GM13977 (cell line): ENCODE results near the gene PPP1R14B.
A peak's percentile ranks its signal among the peaks of the same experiment; 100 is the strongest.

ENCODE experiments used
- DNase-seq: peaks from one replicate; pipeline ENCODE4 v3.0.0; 2012; ENCODE audit warnings: low spot score
- in situ Hi-C: fragments of 300-500 bp; cut with MboI; formaldehyde crosslinking; loops from one replicate; pipeline ENCODE4 v1.12.0; 2022; ENCODE audit warnings: low sequenced_read_pairs, low pct_unique_long_range_greater_than_20kb, mixed read lengths, inconsistent platforms; ENCODE audit not compliant: unreplicated experiment
- TF ChIP-seq, protein P1 (sequence below): IDR thresholded peaks from 2 replicates; pipeline ENCODE4 v1.5.1; 2012; ENCODE audit warnings: mild to moderate bottlenecking, control low read depth; ENCODE audit not compliant: insufficient read depth; ENCODE audit errors: extremely low read depth, missing control alignments

Gene PPP1R14B

DNA sequence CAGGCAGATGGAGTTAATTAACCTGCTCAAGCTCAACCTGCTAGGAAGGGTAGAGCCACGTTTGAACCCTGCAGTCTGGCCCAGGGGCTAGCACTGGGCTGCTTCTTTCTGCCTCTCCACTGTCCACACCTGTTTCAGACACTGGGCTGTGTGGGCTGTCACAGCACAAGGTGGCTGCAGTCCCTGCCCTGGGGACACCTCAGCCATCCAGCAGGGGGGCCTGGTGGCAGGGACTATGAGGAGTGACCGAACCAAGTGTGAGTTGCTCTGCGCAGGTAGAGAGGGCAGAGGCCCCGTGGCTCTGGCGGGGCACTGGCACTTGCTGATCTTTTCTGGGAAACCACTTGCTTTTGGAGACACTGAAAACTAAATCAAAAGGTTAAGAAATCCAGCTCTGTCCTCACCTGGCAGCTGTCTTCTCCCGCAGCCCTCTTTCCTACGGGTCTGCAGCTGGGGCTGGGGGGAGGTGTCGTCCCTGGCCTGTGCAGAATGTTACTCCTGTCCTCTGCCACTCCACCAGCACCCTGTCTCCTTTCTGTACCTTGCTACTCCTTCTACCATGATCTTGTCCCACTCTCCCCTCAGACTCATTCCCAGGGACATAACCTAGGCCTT lies 31.9 kb upstream of the PPP1R14B start:
- in situ Hi-C loops: no loop called here
- TF ChIP-seq, protein P1, sequence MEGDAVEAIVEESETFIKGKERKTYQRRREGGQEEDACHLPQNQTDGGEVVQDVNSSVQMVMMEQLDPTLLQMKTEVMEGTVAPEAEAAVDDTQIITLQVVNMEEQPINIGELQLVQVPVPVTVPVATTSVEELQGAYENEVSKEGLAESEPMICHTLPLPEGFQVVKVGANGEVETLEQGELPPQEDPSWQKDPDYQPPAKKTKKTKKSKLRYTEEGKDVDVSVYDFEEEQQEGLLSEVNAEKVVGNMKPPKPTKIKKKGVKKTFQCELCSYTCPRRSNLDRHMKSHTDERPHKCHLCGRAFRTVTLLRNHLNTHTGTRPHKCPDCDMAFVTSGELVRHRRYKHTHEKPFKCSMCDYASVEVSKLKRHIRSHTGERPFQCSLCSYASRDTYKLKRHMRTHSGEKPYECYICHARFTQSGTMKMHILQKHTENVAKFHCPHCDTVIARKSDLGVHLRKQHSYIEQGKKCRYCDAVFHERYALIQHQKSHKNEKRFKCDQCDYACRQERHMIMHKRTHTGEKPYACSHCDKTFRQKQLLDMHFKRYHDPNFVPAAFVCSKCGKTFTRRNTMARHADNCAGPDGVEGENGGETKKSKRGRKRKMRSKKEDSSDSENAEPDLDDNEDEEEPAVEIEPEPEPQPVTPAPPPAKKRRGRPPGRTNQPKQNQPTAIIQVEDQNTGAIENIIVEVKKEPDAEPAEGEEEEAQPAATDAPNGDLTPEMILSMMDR: no peak
- DNase-seq: no peak

DNA sequence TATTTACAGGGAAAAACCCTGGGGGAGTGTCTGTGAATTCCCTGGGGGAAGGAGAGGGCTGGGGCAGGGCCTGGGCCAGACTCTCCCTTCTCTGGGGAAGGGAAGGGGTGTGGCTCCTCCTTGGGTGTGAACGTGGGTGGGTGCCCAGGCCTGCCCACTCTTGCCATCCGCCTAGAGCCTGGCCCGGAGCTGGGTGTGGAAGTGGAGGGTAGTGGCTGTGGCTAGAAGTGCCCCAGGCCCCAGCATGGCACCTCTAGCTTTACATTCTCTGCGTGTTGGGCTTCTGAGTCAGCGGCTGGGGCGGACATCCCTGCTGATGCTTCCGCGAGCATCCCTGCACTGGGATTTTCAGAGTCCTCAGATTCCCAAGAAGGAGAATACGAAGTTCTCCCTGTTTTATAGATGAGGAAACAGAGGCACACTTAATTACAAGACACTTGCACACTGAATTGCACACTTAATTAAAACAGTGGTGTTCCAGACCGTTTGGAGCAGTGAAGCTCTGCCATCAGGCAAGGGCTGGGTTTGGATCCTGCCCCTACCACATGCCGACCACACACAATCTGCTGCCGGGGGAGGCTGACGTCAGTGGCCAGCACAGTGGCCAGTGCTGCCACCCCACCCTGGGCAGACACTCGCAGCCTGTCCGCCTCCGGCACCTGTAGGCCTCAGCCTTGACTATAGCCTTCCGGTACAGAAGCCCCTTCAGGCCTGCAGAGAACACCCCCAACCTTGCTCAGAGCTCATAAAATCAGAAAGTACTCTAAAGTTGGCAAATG lies 30.1 kb upstream of the PPP1R14B start:
- no peak for DNase-seq
- in situ Hi-C loops: no loop called here
- TF ChIP-seq, protein P1: no peak

DNA sequence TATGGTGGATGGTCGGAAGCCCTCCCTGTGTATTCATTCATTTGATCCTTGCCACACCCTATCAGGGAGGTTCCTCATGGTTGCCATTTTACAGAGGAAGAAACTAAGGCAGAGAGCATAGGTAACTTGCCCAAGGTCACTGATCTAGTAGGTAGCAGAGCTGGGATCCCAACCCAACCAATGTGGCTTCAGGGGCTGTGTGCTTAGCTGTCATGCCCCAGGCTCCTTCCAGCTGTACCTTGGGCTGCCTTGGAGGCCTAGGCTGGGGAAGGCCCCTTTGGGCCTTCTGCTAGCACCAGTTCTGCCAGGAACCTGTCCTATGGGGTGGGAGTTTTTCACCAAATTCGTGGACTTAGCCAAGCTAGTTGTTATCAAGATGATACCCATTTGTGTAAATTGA lies 29.1 kb upstream of the PPP1R14B start:
- TF ChIP-seq, protein P1: no peak
- in situ Hi-C loops: no loop called here
- DNase-seq: no peak

DNA sequence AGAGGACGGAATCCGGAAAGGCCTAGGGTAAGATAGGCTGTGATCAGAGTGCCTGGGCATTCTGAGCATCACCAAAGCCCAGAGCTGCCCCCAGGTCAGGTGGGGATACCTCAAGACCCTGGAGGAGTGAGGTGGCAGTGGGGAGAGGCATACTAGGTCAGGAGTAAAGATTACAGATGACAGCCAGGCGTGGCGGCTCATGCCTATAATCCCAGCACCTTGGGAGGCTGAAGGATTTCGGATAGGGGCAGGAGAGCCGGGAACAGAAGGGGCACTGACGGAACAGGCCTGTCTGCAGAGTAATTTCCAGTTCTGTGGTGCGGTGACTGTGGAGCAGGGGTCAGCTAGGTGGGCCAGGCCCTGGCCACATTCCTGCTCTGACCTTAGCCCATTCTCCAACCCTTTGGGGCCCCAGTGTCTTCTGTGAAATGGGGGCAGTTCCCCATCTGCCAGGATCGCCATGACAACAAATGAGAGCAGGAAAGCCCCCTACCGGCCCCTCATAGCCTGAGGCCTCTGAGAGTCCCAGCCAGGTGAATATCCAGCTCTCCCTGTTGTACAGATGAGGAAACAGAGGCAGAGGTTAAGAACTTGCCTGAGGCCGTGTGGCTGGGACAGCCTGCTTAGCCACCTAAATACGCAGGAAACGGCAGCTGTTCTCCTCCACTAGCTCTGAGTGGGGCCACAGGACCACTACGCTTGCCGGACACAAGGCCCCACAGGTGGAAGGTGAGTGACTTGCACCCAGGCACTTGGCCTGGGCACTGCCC lies 28.5 kb upstream of the PPP1R14B start:
- DNase-seq: no peak
- TF ChIP-seq, protein P1: no peak
- in situ Hi-C loops: no loop called here

DNA sequence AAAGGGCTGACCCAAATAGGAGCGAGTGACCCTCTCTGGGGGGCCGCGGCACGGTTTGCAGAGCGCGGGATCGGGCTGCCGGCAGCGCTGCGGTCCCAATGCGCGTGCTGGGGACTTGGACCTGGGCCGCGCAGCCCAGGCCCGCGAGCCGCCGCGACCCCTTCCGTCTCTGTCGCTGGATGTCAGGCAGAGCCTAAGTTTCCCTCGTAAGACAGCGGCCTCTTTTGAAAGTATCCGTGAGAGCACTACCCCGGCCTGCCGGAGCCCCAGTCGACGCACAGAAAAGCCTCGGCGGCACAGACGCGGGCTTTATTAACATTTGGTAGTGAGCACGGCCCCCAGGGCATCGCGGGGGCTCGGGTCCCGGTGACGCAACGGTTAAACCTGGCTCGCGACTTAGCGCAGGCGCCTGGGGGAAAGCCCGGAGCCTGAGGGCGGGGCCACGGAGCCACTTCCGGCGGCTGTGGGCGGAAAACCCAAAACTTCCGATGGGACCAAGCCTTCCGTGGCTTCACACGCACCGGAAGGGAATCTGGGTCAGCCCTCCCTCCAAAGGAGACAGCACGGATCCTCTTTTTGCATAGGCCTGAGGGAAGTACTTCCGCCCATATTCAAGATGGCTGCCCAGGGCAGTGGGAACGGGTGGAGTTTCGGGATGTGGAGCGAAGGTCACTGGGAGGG lies 22.9 kb upstream of the PPP1R14B start:
- peak; percentile 91 for DNase-seq
- in situ Hi-C loops: no loop called here
- TF ChIP-seq, protein P1: peak; percentile 10

DNA sequence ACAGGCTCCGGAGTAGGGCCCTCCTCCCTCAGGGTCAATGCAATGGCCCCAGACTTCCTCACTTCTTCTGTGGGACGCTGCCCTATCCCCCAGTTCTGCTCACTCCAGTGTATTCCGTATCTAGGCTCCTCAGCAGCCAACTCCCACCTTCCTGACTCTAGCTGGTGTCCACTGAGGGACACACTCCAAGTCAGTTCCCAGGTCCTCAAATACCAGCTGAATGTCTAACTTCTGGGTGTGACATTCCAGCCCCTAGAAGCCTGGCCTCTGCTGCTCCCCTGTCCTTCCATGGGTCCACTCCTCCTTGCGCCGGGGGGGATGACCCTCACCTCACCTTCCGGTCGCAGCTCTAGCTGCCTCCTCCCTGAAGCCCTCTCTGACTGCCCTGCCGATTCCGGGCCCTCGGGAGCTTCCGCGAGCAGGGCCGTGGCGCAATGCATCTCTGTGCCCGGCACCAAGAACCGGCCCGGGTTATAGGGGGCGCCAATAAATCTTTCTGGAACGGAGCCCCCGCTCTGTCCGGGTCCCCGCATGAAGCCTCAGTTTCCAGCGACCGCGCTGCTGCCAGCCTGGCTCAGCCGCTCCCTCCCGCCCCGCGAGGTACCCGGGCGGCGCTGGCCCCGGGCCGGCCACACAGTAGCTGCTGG lies 22.3 kb upstream of the PPP1R14B start:
- in situ Hi-C loops: no loop called here

More for the DNA sequence above, 22.3 kb upstream of the PPP1R14B start:
- TF ChIP-seq, protein P1: no peak
- DNase-seq: no peak
